ENCODE measurements around the gene SMARCA4.
"Not testable (repeated sequence)": the region's sequence is repeated elsewhere in the genome, so short reads cannot be mapped to it uniquely, and the experiment has no call there.

The SMARCA4 gene

GRCh38 chr19:10929402-10929794, 31.4 kb upstream of the SMARCA4 start:
- peaks cover 15 to 25% of the 10 kb centered on the region in 2 donors for H3K4me1 ChIP-seq (ENCODE audit: control insufficient read depth in 1 of 2, insufficient read depth in 2 of 2, low read length in 2 of 2)
- H3K27ac ChIP-seq (ENCODE audit: low read depth, low read length): no peak overlapping the region
- H3K9me3 ChIP-seq (ENCODE audit: control insufficient read depth in 1 of 2, low read length in 2 of 2): no peaks in the 10 kb centered on the region
- H3K9ac ChIP-seq (ENCODE audit: low read depth in 1 of 2, low read length in 2 of 2): peak overlapping the region; percentile 67 to 72
- H3K4me3 ChIP-seq (ENCODE audit: low read depth in 1 of 2, low read length in 2 of 2): peak overlapping the region; percentile 89
- H3K36me3 ChIP-seq (ENCODE audit: control insufficient read depth in 1 of 2, insufficient read depth in 2 of 2, low read length in 2 of 2): peaks cover 3 to 13% of the 10 kb centered on the region in 2 donors
- H3K27me3 ChIP-seq (ENCODE audit: control insufficient read depth in 1 of 2, insufficient read depth in 2 of 2, low read length in 2 of 2): no peaks in the 10 kb centered on the region

- H3K4me1 ChIP-seq (ENCODE audit: control insufficient read depth in 1 of 2, insufficient read depth in 2 of 2, low read length in 2 of 2): peaks cover 0 to 11% of the 10 kb centered on the region in 2 donors
- H3K36me3 ChIP-seq (ENCODE audit: control insufficient read depth in 1 of 2, insufficient read depth in 2 of 2, low read length in 2 of 2): peaks cover 0 to 4% of the 10 kb centered on the region in 2 donors
- no peak overlapping the region for H3K4me3 ChIP-seq (ENCODE audit: low read depth in 1 of 2, low read length in 2 of 2)
- no peak overlapping the region for H3K9ac ChIP-seq (ENCODE audit: low read depth in 1 of 2, low read length in 2 of 2)
- H3K27me3 ChIP-seq (ENCODE audit: control insufficient read depth in 1 of 2, insufficient read depth in 2 of 2, low read length in 2 of 2): no peaks in the 10 kb centered on the region
- H3K27ac ChIP-seq (ENCODE audit: low read depth, low read length): no peak overlapping the region
- no peaks in the 10 kb centered on the region for H3K9me3 ChIP-seq (ENCODE audit: control insufficient read depth in 1 of 2, low read length in 2 of 2)
Measured at GRCh38 chr19:10935371-10936059, 25.3 kb upstream of the SMARCA4 start.

GRCh38 chr19:10936661-10937084, 24.2 kb upstream of the SMARCA4 start:
- H3K9ac ChIP-seq (ENCODE audit: low read depth in 1 of 2, low read length in 2 of 2): peak overlapping the region in 1 of 2 donors; percentile 54
- peaks cover 0 to 4% of the 10 kb centered on the region in 2 donors for H3K36me3 ChIP-seq (ENCODE audit: control insufficient read depth in 1 of 2, insufficient read depth in 2 of 2, low read length in 2 of 2)
- peak overlapping the region; percentile 13 to 21 for H3K4me3 ChIP-seq (ENCODE audit: low read depth in 1 of 2, low read length in 2 of 2)
- H3K4me1 ChIP-seq (ENCODE audit: control insufficient read depth in 1 of 2, insufficient read depth in 2 of 2, low read length in 2 of 2): peaks cover 0 to 11% of the 10 kb centered on the region in 2 donors
- no peaks in the 10 kb centered on the region for H3K27me3 ChIP-seq (ENCODE audit: control insufficient read depth in 1 of 2, insufficient read depth in 2 of 2, low read length in 2 of 2)
- H3K9me3 ChIP-seq (ENCODE audit: control insufficient read depth in 1 of 2, low read length in 2 of 2): no peaks in the 10 kb centered on the region
- H3K27ac ChIP-seq (ENCODE audit: low read depth, low read length): no peak overlapping the region

- H3K9ac ChIP-seq (ENCODE audit: low read depth in 1 of 2, low read length in 2 of 2): peak overlapping the region in 1 of 2 donors; percentile 11
- H3K4me1 ChIP-seq (ENCODE audit: control insufficient read depth in 1 of 2, insufficient read depth in 2 of 2, low read length in 2 of 2): peaks cover 0 to 16% of the 10 kb centered on the region in 2 donors
- H3K27me3 ChIP-seq (ENCODE audit: control insufficient read depth in 1 of 2, insufficient read depth in 2 of 2, low read length in 2 of 2); H3K9me3 ChIP-seq (ENCODE audit: control insufficient read depth in 1 of 2, low read length in 2 of 2); H3K27ac ChIP-seq (ENCODE audit: low read depth, low read length); H3K36me3 ChIP-seq (ENCODE audit: control insufficient read depth in 1 of 2, insufficient read depth in 2 of 2, low read length in 2 of 2); H3K4me3 ChIP-seq (ENCODE audit: low read depth in 1 of 2, low read length in 2 of 2): not testable (repeated sequence)
Measured at GRCh38 chr19:10941649-10942048, 19.2 kb upstream of the SMARCA4 start.

- H3K27ac ChIP-seq (ENCODE audit: low read depth, low read length): not testable (repeated sequence)
Measured at GRCh38 chr19:10943412-10943811, 17.4 kb upstream of the SMARCA4 start.

GRCh38 chr19:10945264-10945663, 15.6 kb upstream of the SMARCA4 start:
- H3K9me3 ChIP-seq (ENCODE audit: control insufficient read depth in 1 of 2, low read length in 2 of 2): no peaks in the 10 kb centered on the region
- no peaks in the 10 kb centered on the region for H3K27me3 ChIP-seq (ENCODE audit: control insufficient read depth in 1 of 2, insufficient read depth in 2 of 2, low read length in 2 of 2)
- no peak overlapping the region for H3K27ac ChIP-seq (ENCODE audit: low read depth, low read length)
- H3K9ac ChIP-seq (ENCODE audit: low read depth in 1 of 2, low read length in 2 of 2): no peak overlapping the region
- no peak overlapping the region for H3K4me3 ChIP-seq (ENCODE audit: low read depth in 1 of 2, low read length in 2 of 2)
- no peaks in the 10 kb centered on the region for H3K36me3 ChIP-seq (ENCODE audit: control insufficient read depth in 1 of 2, insufficient read depth in 2 of 2, low read length in 2 of 2)
- H3K4me1 ChIP-seq (ENCODE audit: control insufficient read depth in 1 of 2, insufficient read depth in 2 of 2, low read length in 2 of 2): peaks cover 0 to 6% of the 10 kb centered on the region in 2 donors

More at GRCh38 chr19:10943412-10943811, 17.4 kb upstream of the SMARCA4 start:
- H3K4me3 ChIP-seq (ENCODE audit: low read depth in 1 of 2, low read length in 2 of 2); H3K36me3 ChIP-seq (ENCODE audit: control insufficient read depth in 1 of 2, insufficient read depth in 2 of 2, low read length in 2 of 2); H3K9me3 ChIP-seq (ENCODE audit: control insufficient read depth in 1 of 2, low read length in 2 of 2); H3K9ac ChIP-seq (ENCODE audit: low read depth in 1 of 2, low read length in 2 of 2); H3K27me3 ChIP-seq (ENCODE audit: control insufficient read depth in 1 of 2, insufficient read depth in 2 of 2, low read length in 2 of 2): not testable (repeated sequence)
- peaks cover 0 to 14% of the 10 kb centered on the region in 2 donors for H3K4me1 ChIP-seq (ENCODE audit: control insufficient read depth in 1 of 2, insufficient read depth in 2 of 2, low read length in 2 of 2)

- Histone ChIP-seq H3K27ac (ENCODE audit: low read depth, low read length) (no peak overlapping the region), H3K9me3 (ENCODE audit: control insufficient read depth in 1 of 2, low read length in 2 of 2) (no peaks in the 10 kb centered on the region), H3K36me3 (ENCODE audit: control insufficient read depth in 1 of 2, insufficient read depth in 2 of 2, low read length in 2 of 2) (no peaks in the 10 kb centered on the region), H3K4me1 (ENCODE audit: control insufficient read depth in 1 of 2, insufficient read depth in 2 of 2, low read length in 2 of 2) (peaks cover 0 to 2% of the 10 kb centered on the region in 2 donors), H3K4me3 (ENCODE audit: low read depth in 1 of 2, low read length in 2 of 2) (no peak overlapping the region), H3K27me3 (ENCODE audit: control insufficient read depth in 1 of 2, insufficient read depth in 2 of 2, low read length in 2 of 2) (no peaks in the 10 kb centered on the region), H3K9ac (ENCODE audit: low read depth in 1 of 2, low read length in 2 of 2) (no peak overlapping the region)
Measured at GRCh38 chr19:10946958-10947657, 13.7 kb upstream of the SMARCA4 start.

- Histone ChIP-seq H3K9ac (ENCODE audit: low read depth in 1 of 2, low read length in 2 of 2) (no peak overlapping the region), H3K4me1 (ENCODE audit: control insufficient read depth in 1 of 2, insufficient read depth in 2 of 2, low read length in 2 of 2) (peaks cover 0 to 10% of the 10 kb centered on the region in 2 donors), H3K36me3 (ENCODE audit: control insufficient read depth in 1 of 2, insufficient read depth in 2 of 2, low read length in 2 of 2) (no peaks in the 10 kb centered on the region), H3K4me3 (ENCODE audit: low read depth in 1 of 2, low read length in 2 of 2) (no peak overlapping the region), H3K27me3 (ENCODE audit: control insufficient read depth in 1 of 2, insufficient read depth in 2 of 2, low read length in 2 of 2) (no peaks in the 10 kb centered on the region), H3K27ac (ENCODE audit: low read depth, low read length) (no peak overlapping the region), H3K9me3 (ENCODE audit: control insufficient read depth in 1 of 2, low read length in 2 of 2) (no peaks in the 10 kb centered on the region)
Measured at GRCh38 chr19:10952809-10953208, 8.0 kb upstream of the SMARCA4 start.

- H3K4me1 ChIP-seq (ENCODE audit: control insufficient read depth in 1 of 2, insufficient read depth in 2 of 2, low read length in 2 of 2): peaks cover 23 to 30% of the 10 kb centered on the region in 2 donors
- H3K36me3 ChIP-seq (ENCODE audit: control insufficient read depth in 1 of 2, insufficient read depth in 2 of 2, low read length in 2 of 2); H3K27me3 ChIP-seq (ENCODE audit: control insufficient read depth in 1 of 2, insufficient read depth in 2 of 2, low read length in 2 of 2); H3K9me3 ChIP-seq (ENCODE audit: control insufficient read depth in 1 of 2, low read length in 2 of 2); H3K27ac ChIP-seq (ENCODE audit: low read depth, low read length): not testable (repeated sequence)
- H3K9ac ChIP-seq (ENCODE audit: low read depth in 1 of 2, low read length in 2 of 2): peak overlapping the region; percentile 89 to 90
- H3K4me3 ChIP-seq (ENCODE audit: low read depth in 1 of 2, low read length in 2 of 2): peak overlapping the region in 1 of 2 donors; percentile 65
Measured at GRCh38 chr19:10959277-10959968, 1.4 kb upstream of the SMARCA4 start.

Measured in duodenal mucosa (tissue), 2 donors.